GM12873 (cell line): ENCODE data around the gene RGS6.

Experiments used
- TF ChIP-seq, protein P1 (sequence below): IDR thresholded peaks from 2 replicates; pipeline ENCODE4 v1.5.1; 2012; ENCODE audit warnings: low read depth, mild to moderate bottlenecking, moderate library complexity, low read length, control low read depth; ENCODE audit not compliant: insufficient read depth; ENCODE audit errors: missing control alignments

Gene RGS6

DNA sequence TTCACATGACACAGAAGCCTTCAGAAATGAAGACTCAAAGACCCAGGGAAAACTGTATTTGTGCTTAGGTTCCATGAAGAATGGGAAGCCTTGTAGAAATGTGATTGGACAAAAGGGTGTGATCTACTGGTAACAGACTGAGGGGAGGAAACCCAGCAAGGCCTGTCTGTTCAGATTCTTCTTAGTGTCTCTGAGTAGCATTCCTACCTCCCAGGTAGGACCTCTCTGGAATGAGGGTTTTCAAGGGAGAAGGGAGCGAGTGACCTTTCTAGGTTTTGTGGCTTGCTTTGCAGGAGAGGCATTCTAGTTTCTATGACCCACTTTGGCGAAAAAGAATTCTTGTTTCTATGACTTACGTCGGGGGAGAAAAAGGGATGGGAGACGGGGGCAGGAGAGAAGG is 560.0 kb downstream of the RGS6 start:
- TF ChIP-seq, protein P1, sequence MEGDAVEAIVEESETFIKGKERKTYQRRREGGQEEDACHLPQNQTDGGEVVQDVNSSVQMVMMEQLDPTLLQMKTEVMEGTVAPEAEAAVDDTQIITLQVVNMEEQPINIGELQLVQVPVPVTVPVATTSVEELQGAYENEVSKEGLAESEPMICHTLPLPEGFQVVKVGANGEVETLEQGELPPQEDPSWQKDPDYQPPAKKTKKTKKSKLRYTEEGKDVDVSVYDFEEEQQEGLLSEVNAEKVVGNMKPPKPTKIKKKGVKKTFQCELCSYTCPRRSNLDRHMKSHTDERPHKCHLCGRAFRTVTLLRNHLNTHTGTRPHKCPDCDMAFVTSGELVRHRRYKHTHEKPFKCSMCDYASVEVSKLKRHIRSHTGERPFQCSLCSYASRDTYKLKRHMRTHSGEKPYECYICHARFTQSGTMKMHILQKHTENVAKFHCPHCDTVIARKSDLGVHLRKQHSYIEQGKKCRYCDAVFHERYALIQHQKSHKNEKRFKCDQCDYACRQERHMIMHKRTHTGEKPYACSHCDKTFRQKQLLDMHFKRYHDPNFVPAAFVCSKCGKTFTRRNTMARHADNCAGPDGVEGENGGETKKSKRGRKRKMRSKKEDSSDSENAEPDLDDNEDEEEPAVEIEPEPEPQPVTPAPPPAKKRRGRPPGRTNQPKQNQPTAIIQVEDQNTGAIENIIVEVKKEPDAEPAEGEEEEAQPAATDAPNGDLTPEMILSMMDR = no peak

DNA sequence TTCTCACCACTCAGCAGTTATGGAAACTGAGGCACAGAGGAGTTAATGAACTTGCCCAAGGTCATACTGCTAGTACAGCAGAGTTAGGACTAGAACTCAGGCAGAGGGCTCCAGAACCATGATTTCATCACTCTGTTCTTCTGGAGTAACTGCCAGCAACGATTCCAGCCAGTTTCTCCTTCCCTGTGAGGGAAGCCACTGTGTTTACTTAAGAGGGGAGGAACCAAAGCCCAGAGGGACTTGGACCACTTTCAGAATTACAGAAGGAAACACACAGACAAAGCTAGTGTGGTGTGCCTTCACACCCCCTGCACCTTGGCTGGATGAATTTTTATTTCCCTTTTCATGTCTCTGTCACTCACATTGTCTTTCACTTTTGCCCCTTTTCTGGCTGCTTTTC is 563.4 kb downstream of the RGS6 start:
- TF ChIP-seq, protein P1 = no peak

DNA sequence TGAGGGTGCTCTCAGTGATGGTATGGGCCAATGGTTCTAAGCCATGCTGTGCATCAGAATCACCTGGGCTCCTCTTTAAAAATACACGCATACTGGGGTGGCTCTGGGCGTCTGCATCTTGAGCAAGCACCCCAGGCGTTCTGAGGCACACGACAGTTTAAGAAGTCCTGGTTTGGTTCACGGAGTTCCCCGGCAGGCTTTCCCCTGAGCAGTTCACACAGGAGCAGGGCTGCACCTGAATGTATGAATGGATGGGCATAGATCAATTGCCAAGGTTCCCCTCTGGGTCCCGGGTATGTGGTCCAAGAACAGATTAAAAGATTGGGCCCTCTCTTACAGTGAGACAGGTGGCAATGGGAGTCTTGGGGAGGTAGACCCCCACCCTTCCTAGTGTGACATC is 566.4 kb downstream of the RGS6 start:
- TF ChIP-seq, protein P1 = no peak

DNA sequence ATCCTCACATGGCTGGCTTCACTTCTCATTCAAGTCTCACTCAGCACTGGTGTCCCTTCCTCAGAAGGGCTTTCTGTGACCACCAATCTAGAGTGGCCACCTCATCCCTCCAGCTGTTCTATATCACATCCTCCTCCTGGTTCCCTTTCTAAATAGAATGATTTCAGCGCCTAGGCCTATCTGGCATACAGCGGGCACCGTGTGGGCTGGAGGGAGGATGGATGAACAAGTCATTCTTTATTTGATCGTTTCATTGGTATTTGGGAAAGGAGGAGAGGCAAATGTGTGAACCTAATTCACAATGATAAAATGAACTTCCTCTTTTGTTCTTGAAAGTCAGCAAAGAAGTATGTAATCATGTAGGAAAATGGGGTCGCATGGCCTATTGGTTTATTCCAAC is 567.5 kb downstream of the RGS6 start:
- TF ChIP-seq, protein P1 = no peak

DNA sequence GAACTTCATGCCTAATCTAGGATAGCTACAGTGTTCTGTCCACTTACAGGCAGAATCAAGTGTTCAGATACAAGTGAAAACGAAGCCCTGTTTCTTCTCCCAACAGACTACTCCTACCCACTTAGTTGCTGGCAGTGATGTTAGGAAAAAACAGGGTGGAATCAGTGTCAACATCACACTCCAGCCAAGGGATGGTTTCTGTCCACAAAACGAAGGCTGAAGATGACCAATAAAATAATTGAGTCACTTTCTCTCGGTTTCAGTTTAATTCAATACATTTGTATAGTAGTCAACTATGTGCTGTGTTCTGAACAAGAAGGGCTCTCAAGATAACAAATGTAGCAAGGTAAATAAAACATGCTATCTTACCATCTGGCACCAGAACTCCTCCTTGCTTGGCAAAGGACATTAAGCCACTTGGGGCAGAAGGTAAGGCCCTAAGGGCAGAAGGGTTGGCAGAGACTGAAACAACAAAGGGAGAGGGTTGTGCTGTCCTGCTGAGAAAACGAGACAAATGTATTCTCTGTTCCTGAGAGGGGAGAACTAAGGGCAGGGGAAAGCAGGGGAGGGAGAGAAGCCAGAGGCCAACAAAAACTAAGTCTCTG is 568.1 kb downstream of the RGS6 start:
- TF ChIP-seq, protein P1 = no peak

DNA sequence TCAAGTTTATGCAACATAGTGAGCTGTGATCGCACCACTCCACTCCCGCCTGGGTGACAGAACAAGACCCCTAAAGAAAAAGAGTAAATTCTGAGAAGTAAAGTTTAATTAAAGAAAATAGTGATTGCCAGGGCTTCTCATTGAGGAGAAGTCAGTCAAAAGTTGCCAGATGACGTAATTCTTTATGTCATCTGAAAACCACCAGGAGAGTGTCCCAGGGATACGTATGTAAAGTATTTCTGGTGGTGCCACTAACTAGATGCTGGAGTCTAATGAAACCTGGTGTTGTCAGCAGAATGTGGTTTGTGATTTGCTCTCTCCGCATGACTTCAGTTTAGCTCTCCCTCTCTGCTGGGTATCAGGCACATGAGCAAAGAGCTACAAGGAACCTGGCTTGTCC is 569.2 kb downstream of the RGS6 start:
- TF ChIP-seq, protein P1 = no peak

DNA sequence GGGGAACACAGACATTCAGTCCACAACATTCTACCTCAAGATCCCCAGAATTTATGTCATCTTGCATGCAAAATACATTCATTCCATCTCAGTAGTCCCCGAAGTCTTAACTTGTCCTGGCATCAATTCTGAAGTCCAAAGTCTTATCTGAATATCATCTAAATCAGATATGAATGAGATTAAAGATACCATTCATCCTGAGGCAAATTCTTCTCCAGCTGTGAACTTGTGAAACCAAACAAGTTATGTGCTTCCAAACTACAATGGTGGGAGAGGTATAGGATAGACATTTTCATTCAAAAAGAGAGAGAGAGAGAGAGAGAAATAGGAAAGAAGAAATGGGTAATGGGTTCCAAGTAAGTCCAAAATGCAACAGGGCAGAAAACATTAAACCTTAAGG is 571.0 kb downstream of the RGS6 start:
- TF ChIP-seq, protein P1 = no peak
